Muscle layer of duodenum (tissue), 2 donors: ENCODE data around the gene SDCBP2.

Experiments used
- H3K27ac ChIP-seq: one replicate; pipeline ENCODE4 v1.7.0; 2013; ENCODE audit warnings: mild to moderate bottlenecking, low read length
- H3K27me3 ChIP-seq: one replicate; pipeline ENCODE4 v1.7.0; 2013; ENCODE audit warnings: low read depth, mild to moderate bottlenecking, control low read depth, low read length
- H3K36me3 ChIP-seq, 2 donors: one replicate each; pipeline ENCODE4 v1.7.0; 2013; ENCODE audit warnings: low read length in 2 of 2, control low read depth in 1 of 2, mild to moderate bottlenecking in 1 of 2; ENCODE audit not compliant: insufficient read depth in 2 of 2, control insufficient read depth in 1 of 2
- H3K4me1 ChIP-seq, 2 donors: one replicate each; pipeline ENCODE4 v1.7.0; 2013; ENCODE audit warnings: low read length in 2 of 2, mild to moderate bottlenecking in 2 of 2, control low read depth in 1 of 2, moderate library complexity in 1 of 2; ENCODE audit not compliant: insufficient read depth in 2 of 2, control insufficient read depth in 1 of 2
- H3K4me3 ChIP-seq, 2 donors: one replicate each; pipeline ENCODE4 v1.7.0; 2013; ENCODE audit warnings: low read length in 2 of 2, low read depth in 1 of 2, mild to moderate bottlenecking in 1 of 2
- H3K9me3 ChIP-seq, 2 donors: one replicate each; pipeline ENCODE4 v1.7.0; 2013; ENCODE audit warnings: low read length in 2 of 2, control low read depth in 1 of 2, mild to moderate bottlenecking in 1 of 2; ENCODE audit not compliant: control insufficient read depth in 1 of 2
- donor health status: healthy.

The SDCBP2 gene

GRCh38 chr20:1320902-1321653, 7.9 kb downstream of the SDCBP2 start:
- H3K4me3 ChIP-seq = no peak overlapping the region
- peaks cover under 1 to 3% of the 10 kb centered on the region in 2 donors for H3K4me1 ChIP-seq
- H3K9me3 ChIP-seq = no peaks in the 10 kb centered on the region
- H3K36me3 ChIP-seq = peaks cover 0 to 4% of the 10 kb centered on the region in 2 donors
- H3K27me3 ChIP-seq = no peaks in the 10 kb centered on the region
- H3K27ac ChIP-seq = no peak overlapping the region

DNA sequence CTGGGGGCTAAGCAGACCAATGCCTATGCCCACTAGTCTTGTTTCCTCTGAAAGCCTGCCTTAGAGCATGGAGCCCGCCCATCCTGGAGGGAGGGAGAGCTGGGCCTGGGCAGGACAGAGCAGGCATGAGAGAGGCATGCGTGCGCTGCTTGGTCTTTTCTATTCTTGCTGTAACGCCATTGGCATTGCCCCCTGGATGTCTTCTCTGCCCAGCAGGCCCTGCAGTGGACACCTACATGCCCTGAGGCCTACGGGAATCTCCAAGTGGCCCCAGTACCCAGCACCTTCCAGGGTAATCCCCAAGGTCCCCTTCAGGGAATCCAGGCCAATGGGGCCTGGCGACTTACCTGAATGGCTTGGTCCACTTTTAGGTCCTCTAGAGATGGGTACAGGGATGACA, 8.9 kb downstream of the SDCBP2 start:
- Histone ChIP-seq H3K36me3 (no peaks in the 10 kb centered on the region), H3K27ac (no peak overlapping the region), H3K27me3 (no peaks in the 10 kb centered on the region), H3K4me3 (no peak overlapping the region), H3K4me1 (peaks cover 0 to 3% of the 10 kb centered on the region in 2 donors), H3K9me3 (no peaks in the 10 kb centered on the region)

- Histone ChIP-seq H3K4me3 (no peak overlapping the region), H3K27me3 (no peaks in the 10 kb centered on the region)
Observed at GRCh38 chr20:1319462-1319861, 9.5 kb downstream of the SDCBP2 start.

GRCh38 chr20:1319051-1319450, 9.9 kb downstream of the SDCBP2 start:
- Histone ChIP-seq H3K4me3 (no peak overlapping the region), H3K27ac (no peak overlapping the region), H3K27me3 (no peaks in the 10 kb centered on the region), H3K36me3 (no peaks in the 10 kb centered on the region), H3K4me1 (no peaks in the 10 kb centered on the region), H3K9me3 (no peaks in the 10 kb centered on the region)

More at GRCh38 chr20:1319462-1319861, 9.5 kb downstream of the SDCBP2 start:
- Histone ChIP-seq H3K9me3 (no peaks in the 10 kb centered on the region), H3K27ac (no peak overlapping the region), H3K36me3 (no peaks in the 10 kb centered on the region), H3K4me1 (no peaks in the 10 kb centered on the region)

DNA sequence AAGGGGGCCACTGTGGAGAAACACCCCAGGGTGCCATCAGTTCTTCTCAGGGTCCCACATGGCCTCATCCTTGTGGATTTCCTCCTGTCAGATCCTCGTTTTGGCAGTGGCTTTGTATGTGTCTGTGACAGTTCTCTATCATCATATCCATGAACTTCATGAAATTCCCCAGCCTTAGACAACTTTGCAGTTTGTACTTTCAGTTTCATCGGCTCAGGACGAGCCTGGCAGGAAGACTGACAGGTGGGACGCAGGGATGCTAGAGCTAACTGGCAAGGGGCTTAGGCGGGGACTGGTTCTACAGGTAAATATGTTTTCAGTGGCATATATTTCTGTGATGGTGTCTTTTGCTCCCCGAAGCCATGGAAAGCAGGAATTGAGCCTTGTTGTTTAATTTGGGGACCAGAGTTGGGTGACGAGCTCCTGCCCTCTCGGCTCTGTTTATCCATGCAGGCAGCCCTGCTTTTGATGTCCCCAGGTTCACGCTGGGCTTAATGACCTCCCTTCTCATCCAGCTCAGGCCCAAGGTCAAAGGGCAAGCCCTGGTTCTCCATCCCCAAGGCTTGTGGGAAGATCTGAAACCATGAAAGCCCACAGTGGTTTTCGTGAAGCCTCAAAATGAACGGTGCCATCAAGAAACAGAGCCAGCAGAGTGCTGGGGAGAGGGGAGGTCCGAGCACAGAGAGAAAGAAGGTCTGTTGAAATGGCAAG, 11.2 kb downstream of the SDCBP2 start:
- H3K4me3 ChIP-seq = no peak overlapping the region
- no peak overlapping the region for H3K27ac ChIP-seq

DNA sequence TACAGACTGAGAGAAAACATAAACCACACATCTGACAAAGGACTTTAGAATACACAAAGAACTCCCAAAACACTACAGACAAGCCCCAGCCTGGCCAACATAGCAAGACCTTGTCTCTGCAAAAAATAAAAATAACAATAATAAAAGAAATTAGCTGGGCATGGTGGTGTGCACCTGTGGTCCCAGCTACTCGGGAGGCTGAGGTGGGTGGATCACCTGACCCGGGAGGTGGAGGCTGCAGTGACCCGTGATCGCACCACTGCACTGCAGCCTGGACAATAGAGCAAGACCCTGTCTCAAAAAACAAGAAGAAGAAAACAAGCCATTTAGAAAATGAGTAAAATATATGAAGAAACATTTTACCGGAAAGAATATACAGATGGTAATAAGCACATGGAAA, 13.1 kb downstream of the SDCBP2 start:
- Histone ChIP-seq H3K36me3 (no peaks in the 10 kb centered on the region), H3K9me3 (no peaks in the 10 kb centered on the region), H3K27ac (no peak overlapping the region), H3K27me3 (no peaks in the 10 kb centered on the region), H3K4me1 (peaks cover 0 to 6% of the 10 kb centered on the region in 2 donors), H3K4me3 (no peak overlapping the region)

More for the DNA sequence above, 11.2 kb downstream of the SDCBP2 start:
- H3K9me3 ChIP-seq = no peaks in the 10 kb centered on the region
- no peaks in the 10 kb centered on the region for H3K27me3 ChIP-seq
- peaks cover 0 to 6% of the 10 kb centered on the region in 2 donors for H3K4me1 ChIP-seq
- no peaks in the 10 kb centered on the region for H3K36me3 ChIP-seq

DNA sequence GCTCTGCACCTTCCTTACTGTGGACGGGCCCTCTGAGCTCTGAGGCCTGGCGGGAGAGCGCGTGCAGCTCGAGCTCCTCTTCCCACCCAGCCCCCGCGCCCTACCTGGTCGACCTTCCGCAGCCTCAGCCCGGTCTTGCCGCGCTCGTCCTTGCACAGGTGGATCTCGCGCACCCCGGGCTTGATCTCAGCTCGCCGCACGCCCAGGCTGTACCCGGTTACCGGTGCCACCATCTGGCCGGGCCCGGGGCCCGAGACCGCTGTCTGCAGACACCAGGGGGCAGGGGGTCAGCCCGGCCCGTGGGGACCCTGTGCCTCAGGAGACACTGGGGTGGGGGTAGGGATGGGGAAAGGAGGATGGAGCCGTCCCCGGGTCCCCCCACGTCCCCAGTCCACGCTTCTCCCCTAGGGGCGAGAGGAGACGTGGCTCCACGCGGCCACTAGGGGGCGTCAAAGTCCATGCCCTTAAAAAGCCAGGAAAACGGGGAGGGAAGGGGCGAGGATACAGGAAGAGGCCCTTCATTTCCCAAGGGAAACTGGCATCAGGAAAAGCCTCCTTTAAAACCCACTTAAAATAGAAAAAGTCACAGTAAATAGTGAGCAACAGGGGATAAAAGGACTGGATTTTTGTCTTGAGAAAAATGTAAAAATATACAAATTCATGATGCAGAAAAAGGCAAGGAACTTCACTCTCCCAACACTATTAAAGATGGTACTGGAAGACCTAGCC, 15.5 kb downstream of the SDCBP2 start:
- Histone ChIP-seq H3K4me1 (peaks cover 0 to 6% of the 10 kb centered on the region in 2 donors), H3K27me3 (no peaks in the 10 kb centered on the region), H3K9me3 (no peaks in the 10 kb centered on the region), H3K36me3 (peaks cover 0 to 5% of the 10 kb centered on the region in 2 donors), H3K4me3 (peak overlapping the region; percentile 7 to 12), H3K27ac (no peak overlapping the region)

DNA sequence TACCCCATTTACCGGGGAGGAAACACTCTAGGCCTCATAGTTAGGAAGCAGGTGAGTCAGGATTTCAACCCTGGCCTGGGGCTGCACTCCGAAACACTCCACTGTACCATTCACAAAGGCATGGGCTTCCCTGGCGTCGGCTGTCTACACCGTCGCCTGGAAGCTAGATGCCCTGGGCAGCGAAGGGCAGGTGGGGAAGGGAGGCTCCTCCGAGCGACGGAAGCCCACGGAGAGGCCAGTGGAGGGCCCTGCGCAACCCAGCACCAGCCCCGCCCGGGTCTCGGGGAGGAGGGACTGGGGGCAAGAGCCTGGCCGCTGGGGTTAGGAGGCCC, 16.1 kb downstream of the SDCBP2 start:
- Histone ChIP-seq H3K9me3 (no peaks in the 10 kb centered on the region), H3K4me3 (peak overlapping the region in 1 of 2 donors; percentile 12), H3K36me3 (peaks cover 0 to 8% of the 10 kb centered on the region in 2 donors), H3K27me3 (no peaks in the 10 kb centered on the region), H3K4me1 (peaks cover 0 to 6% of the 10 kb centered on the region in 2 donors), H3K27ac (no peak overlapping the region)

GRCh38 chr20:1312308-1312707, 16.6 kb downstream of the SDCBP2 start:
- Histone ChIP-seq H3K9me3 (no peaks in the 10 kb centered on the region), H3K4me3 (no peak overlapping the region), H3K27me3 (no peaks in the 10 kb centered on the region), H3K36me3 (peaks cover 0 to 8% of the 10 kb centered on the region in 2 donors), H3K4me1 (peaks cover 0 to 6% of the 10 kb centered on the region in 2 donors), H3K27ac (no peak overlapping the region)

DNA sequence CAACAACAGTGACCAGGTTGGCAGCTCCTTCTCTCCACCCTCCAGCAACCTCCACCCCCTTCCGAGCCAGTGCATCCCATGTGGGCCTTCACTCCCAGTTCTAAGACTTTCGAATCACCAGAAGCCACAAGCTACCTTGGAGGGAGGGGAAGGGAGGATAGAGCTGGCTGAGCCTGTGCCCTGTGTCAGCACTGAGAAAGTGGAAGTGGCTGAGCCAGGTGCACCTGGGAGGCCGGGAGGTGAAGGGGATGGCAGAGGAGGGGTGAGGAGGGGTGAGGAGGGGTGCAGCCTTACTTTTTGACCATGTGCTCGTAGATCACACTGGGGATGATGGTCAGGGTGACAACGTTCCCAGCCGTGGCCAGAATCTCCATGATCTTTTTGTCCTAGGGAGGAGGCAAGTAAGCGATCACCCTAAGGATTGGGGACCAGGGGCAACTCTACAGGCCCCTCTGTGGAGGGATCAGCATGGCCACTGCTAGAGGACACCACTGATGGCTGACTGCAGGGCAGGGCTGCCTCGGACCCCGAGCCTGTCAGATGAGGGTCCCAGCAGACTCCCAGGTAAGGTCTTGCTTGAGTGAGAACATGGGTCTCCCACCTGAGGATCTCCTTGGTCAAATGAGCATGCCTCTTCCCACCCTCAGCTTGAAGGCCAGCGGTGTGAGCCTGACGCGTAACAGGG, 18.3 kb downstream of the SDCBP2 start:
- Histone ChIP-seq H3K4me3 (no peak overlapping the region), H3K9me3 (no peaks in the 10 kb centered on the region), H3K27me3 (no peaks in the 10 kb centered on the region), H3K4me1 (peaks cover 0 to 6% of the 10 kb centered on the region in 2 donors), H3K36me3 (peaks cover 0 to 14% of the 10 kb centered on the region in 2 donors), H3K27ac (no peak overlapping the region)

DNA sequence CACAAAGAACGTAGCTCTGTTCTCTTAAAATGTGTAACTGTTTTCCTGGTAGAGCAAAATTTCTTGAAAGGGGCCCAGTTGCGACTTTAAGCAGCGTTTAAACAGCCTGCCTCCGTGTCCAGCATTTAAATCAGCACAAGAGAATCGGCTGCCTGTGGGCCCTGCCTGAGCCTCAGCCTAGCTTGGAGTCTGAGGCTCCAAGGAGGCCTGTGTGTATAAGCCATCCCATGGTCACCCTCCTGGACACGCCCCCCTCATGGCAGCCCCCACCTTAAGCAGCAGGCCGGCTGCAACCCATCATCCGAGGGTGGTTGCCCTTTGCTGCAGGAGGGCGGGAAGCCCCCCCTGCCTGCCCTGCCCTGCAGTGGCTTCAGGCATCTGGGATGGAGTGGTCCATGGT, 18.9 kb downstream of the SDCBP2 start:
- Histone ChIP-seq H3K4me1 (peaks cover 0 to 6% of the 10 kb centered on the region in 2 donors), H3K27me3 (no peaks in the 10 kb centered on the region), H3K27ac (no peak overlapping the region), H3K4me3 (no peak overlapping the region), H3K9me3 (no peaks in the 10 kb centered on the region), H3K36me3 (peaks cover 4 to 20% of the 10 kb centered on the region in 2 donors)
